GM19397 (cell line): ENCODE data around the gene HS6ST3.

ENCODE experiments used
- ATAC-seq: cut with Tn5 transposase; IDR thresholded peaks from one replicate; pipeline ENCODE4 v1.9.1; 2021; ENCODE audit warnings: mild to moderate bottlenecking, moderate library complexity; ENCODE audit not compliant: unreplicated experiment

Gene HS6ST3

DNA sequence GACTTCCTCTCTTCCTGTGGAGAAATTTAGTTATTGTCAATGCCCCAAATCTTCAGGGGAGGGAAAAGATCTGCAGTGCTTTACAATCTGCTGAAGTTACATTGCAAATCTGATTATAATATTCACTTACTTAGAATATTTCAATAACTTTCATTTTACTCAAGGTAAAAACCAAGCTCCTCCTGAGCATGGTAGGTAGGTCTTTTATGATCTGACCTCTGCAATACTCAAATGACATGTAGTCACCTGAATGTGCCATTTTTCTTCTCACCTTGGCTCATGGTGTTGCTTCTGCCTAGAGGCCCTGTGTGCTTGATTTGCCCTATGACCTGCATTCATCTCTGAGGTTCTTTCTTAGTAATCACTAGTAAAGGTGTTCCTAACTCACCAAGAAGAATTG lies 331.4 kb downstream of the HS6ST3 start:
- ATAC-seq, result no peak

DNA sequence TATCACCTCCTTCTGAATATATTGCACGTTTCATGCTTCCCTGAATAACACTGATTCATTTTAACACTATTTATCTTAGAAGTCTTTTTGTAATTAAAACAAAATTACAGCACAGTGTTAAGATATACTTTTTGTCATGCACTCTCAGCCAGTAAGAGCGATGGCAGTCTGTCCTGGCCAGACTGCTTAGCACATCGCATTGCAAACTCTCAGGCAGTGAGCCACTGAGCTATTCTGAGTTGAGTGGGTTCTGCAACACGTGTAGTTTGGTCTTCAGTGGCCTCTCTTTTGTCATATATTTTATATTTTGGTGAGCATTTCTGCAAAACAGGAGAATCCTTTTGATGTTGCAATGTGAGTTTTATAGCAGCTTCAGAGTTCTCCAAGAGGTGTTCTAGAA lies 332.1 kb downstream of the HS6ST3 start:
- no peak for ATAC-seq

DNA sequence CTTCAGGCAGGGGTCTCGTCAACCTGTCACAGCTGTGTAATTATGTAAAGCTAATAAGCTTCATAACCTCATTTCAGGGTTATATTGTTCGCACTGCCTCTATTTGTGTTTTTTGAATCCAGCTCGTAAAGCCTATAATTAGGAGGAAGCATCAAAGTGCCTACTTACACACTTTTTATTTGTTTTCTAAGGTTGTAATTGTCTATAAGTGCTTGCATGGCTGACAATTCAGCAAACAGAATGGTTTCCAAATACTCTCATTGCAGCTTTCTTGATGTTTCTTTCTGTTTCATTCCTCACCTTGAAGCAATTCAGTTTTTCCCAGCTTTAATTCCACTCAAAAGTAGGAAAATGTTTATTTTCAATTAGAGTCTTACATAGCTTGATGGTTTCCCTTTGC lies 336.3 kb downstream of the HS6ST3 start:
- no peak for ATAC-seq

DNA sequence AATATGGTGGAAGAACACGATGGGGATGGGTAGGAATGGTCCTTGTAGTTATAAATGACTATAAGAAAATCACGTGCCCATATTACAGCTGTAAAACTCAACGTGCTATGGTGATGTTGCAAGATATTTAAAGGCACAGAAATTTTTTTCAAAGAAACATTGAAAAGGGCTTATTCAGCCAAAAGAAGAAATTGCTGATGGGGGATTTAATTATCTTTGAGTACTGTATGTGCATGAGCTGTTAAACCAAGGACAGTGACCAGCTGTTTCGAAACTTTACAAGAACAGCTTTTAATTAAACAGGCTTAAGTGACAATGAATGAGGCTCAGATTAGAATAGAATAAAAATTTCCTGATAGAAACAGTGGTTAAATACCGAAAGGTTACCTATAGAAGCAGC lies 339.0 kb downstream of the HS6ST3 start:
- ATAC-seq, result no peak

DNA sequence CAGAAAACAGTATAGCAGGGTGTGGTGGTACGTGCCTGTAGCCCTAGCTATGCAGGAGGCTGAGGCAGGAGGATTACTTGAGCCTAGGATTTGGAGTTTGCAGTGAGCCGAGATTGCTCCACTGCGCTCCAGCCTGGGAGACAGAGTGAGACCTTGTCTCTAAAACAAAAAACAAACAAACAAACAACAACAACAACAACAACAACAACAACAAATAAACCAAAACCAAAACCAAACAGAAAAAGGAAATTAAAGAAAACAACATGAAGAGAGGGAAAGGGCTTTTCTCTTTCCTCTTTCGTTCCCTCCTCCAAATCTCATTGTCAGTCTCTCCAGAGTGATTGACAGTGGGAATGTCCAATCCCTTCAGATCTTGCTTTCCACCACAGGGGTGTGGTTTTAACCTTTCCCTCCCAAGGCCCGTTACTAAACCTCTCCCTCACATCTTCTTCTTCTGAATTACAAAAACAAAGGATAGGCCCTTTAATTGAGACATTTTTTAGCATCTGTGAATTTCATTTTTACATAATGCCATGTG lies 341.2 kb downstream of the HS6ST3 start:
- no peak for ATAC-seq

DNA sequence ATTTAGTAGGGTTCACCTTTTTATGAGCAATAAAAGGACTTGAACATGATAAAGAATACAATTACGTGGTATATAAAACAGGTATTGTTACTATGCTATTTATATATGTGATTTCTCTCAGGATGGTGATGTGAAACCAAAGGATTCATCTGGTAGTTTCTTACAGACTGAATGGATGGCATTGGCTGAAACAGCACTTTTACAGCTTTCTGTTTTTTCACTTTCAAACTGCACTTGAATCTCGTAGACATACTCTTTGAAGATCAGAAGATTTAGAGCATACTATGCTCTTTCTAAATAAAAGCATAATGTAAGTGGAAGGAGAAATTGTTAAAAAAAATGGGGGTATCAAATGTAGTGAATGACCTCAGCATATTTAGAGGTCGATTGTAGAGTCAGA lies 354.8 kb downstream of the HS6ST3 start:
- ATAC-seq, result no peak

DNA sequence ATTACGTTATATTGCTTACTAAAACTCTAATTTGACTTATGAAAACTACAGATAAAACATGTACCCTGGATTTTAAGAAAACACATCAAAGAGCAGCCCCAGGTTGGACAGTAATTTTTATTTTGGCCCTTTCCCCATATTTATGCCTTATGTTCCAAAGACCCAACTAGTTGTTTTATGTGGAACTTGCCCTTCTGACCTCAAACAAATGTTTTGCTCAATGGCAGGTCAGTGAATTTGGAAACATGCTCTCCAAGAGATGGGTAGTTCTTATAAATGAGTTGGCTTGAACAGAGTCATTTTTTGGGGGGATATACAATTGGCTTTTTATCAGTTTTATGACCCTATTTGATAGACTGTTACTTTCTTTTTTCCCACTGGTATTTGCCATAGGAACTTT lies 360.0 kb downstream of the HS6ST3 start:
- ATAC-seq, result no peak

DNA sequence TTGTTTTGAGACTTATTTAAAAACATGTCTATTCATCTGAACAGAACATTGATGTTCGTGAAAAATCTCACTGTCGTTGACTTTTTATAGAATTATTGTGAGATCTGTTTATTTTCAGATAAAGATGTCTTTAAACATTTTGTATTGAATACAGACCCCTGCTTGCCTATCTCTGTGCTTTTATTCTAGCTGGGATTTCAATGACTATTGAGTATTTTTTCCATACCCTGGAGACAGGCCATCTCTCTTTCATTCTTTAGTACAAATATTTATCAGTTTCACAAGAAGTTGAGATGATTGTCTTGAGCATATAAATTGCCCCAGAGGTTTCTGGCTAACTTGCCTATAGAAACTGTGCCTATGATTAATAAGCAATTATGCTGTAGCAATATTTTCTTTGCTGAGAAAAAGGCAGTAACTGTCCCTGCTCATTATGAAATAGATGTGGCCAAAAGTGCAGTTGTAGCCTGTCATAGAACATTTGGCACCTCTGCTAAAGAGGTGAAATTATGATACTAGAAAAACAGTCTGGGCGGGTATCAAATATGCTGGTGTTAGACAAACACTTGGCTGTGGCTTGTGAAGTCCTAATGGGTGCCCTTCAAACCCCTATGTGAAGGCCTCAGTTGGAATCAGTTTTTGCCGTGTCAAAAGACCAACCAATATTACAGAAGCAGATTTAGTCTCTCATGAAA lies 360.6 kb downstream of the HS6ST3 start:
- ATAC-seq, result no peak

DNA sequence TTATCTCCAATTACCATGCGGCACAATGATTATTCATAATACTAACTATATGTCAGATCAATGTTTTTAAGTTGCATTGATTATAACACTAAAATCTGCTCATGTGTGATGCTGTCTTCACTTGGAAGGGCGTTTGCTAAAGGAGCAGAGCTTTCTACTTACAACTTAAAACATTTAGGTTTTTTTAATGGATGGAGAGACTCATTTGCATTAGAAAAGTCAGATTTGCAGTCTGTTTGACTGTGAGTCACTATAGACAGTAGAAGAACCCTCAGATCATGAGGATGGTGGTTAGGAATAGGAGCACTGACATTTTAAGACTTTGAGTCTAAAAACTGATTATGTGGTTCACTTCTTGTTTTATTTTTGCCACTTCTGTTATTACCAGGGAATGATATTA lies 364.6 kb downstream of the HS6ST3 start:
- no peak for ATAC-seq

DNA sequence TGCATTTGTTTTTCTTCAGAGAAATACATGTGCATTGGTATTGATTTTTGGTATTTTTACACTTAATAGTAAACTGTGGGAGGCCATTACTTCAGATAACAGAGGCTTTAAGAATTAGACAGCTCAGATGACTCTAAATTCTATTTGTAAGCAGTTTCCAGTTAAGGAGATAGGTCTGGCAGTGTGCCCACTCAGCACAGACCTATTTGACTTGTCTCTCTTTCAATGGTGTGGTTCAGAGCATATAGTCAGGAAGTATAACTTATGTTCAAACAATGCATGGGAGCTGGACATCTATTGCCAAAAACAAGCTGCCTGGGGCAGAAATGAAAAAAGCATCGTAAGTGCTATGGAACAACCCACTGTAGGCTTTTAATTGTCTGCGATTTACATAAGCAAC lies 370.7 kb downstream of the HS6ST3 start:
- ATAC-seq, result no peak

DNA sequence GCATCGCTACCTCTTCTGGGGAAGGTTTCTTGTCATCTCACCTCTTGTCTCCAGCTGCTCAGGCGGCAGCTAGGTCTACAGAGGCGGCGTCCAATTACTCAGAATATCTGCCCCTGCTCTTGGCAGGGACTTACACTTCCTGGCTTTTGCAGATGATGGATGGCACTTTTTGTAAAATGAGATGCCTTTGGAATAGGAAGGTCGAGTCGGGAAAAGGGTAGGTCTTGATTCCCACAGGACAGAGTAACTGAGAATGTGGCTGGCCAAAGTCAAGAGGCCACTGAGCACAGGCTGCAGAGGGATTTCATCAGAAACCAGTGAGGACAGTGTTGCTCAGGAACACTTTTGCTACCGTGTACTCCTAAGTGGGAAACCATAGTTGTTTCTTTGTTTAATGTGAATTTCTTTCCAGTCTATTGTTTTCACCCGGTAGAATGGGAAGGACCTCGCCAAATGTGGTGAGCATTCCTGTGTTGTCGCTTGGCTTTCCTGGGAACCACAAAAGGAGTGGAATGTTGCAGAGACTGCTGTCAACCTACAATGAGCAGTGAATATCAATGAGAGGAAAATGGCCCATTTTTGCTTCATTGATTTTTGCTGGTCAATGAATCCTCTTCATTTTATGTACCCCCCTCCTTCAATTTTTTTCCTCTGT lies 383.7 kb downstream of the HS6ST3 start:
- ATAC-seq, result no peak

DNA sequence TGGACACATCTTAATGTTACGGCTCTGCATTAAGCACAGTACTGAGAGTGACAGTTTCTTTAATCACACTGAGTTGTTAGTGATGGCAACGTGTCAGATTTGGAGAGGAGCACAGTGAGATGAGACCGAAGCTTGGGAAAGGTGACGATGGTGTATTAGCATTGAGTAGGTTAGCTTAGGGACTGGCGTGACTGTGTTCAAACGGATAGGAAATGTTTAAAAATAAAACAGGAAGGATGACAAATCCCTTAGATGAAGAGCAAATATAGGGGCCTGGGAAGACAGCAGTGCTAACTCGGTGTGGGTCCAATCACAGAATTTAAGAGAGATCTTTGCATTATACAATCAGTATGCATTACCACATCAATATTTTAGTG lies 384.3 kb downstream of the HS6ST3 start:
- ATAC-seq, result no peak

DNA sequence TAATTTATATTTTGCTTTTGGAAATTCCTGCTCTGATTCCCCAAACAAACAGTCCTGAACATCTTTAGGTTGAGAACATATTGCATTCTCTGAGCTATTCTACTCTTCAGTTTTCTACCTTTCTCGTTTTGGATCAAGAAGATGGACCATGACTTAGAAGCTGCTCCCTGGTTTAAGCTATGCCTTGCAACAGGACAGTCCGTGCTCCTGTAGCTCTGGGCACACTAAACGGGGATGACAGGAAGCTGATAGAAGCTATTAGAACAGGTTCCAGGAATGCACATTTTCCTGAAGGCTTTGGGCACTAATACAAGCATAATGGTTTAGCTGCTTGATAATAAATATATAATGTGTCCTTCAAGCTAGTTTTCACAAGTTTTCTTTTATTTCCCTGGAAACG lies 385.2 kb downstream of the HS6ST3 start:
- ATAC-seq, result no peak

DNA sequence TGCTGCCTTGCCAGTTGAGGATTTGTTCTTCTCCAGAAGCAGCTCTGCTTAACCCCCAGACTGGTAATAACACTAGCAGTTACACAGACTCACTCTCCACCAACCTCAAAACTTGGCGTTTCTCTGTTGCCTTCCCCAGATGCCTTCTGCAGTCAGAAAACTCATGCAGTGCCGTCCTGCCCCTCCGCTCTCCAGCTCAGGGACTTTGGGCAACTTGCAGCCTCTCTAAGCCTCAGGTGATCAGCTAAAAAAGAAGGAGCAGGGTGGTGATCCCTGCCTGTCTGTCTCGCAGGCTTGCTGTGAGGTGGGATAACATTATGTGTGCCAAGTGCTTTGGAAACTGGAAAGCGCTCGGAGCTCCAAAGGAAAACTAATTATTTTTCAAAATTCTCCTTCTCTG lies 391.6 kb downstream of the HS6ST3 start:
- no peak for ATAC-seq

DNA sequence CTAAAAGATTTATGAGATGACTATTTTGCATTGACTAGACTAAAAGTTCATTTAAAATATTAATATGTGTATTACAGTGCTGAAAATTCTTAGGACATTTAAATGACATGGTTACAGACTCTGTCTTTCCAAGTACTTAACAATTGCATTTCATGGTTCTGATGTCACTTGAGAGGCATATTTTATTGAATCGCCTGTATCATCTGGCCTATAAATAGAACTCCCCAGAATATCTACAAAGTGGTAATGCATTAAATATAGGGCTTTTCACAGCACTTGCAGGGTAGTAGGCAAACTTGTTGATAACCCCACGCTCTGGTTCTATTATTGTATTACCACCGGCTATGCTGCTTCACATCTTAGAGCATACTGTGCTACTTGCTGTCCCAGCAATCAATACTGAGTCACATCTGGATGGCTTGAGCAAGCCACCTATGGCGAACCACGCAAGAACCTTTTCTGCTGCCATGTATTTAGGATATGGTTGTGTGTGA lies 400.6 kb downstream of the HS6ST3 start:
- no peak for ATAC-seq

DNA sequence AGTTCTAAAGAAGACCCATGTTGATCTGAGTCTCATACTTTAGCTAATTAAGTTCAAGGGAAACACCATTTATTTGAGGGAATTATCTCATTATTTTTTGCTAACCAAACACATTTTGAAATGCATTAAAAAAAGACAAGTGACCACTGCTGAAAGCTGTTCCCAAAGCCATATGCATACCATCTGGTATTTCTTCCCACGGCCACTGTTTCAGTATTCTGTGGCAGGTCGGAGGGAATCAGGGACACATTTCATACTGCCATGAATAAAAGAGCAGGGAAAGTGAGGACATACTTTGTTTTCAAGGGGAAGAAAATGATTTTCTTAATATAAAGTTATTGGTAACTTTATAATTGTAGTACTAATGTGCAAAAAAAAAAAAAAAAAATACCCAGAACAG lies 401.2 kb downstream of the HS6ST3 start:
- ATAC-seq, result no peak

DNA sequence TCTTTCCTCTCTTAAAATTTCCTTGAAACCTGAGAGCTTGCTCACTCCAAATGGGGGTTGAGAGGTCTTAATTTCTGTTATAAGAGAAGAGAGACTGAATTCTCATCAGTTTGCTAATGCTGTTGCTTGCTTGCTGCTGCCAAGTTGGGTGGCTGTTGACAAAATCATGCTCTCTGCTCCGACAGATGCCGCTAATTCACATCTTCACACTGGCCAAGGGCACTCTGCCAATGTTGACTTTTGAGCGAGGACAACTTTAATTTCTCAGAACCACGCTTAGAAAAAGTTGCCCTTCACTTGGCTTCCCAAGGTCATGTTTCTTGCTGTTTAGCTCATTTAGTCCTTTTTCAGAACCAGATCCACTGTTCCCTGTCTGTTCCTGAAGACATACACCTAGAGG lies 402.9 kb downstream of the HS6ST3 start:
- ATAC-seq, result no peak

DNA sequence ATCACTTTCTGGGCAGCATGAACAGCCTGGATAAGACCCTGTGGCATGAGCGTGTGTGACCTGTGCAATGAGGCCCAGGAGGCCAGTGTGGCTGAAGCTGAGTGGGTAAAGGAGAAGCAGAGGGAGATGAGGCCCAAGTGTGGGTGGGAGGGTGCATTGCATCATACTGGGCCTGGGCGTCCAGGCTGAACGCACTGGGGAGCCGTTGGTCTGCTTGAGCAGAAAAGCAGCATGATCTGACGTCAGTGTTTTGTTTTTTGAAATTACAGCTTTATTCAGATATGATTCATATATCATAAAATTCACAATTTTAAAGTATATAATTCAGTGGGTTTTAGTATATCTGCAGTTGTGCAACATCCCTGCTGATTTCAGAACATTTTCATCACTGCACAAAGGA lies 409.7 kb downstream of the HS6ST3 start:
- ATAC-seq, result no peak

DNA sequence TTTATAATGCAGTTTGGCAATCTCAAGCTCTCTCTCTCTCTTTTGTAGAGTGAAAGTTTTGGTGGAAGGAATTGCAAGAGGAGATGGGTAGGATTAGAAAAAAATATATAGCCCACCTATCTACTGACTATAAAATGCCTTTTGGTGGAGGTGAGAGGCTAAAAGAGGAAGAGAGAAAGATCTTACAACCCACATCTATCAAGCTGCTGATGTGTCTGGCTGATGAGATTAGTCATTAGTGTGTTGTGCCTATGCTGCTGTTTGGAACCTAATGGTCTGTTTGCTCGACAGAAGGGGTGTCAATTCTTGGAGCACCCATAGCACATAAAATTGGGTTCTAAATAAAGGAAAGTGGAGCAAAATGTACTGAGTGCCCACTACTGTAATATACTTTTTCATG lies 411.0 kb downstream of the HS6ST3 start:
- no peak for ATAC-seq

DNA sequence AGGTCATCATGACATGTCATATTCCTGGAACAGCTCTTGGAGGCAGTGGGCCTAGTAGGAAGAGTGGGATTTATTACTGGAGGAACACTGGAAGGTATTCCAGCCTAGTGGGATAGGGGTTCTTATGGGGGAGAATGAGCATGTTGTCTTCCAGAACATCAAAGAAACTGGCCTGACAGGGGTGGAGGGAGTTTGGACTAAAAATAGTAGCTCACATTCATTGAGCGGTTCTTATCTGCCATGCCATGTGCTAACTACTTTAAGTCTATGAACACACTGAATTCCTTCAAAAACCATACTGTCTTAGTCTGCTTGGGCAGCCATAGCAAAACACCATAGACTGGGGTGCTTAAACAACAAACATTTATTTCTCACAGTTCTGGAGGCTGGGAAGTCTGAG lies 413.6 kb downstream of the HS6ST3 start:
- no peak for ATAC-seq

DNA sequence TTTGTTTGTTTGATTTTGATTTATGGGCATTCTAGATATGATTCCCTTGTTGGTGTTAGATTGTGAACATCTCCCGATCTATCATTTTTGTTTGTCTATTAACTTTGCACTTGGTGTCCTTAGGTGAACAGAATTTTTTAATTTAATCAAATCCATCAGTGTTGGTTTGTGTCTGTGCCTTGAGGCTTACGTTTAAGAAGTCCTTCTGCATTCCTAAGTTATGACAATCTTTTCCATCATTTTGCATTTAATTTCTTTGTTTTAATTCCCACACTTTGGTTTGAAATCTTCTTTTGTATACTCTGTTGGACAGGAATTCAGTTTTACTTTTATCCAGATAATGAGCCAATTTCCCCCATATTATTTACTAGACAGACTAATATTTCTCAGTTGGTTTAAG lies 421.7 kb downstream of the HS6ST3 start:
- ATAC-seq, result no peak

DNA sequence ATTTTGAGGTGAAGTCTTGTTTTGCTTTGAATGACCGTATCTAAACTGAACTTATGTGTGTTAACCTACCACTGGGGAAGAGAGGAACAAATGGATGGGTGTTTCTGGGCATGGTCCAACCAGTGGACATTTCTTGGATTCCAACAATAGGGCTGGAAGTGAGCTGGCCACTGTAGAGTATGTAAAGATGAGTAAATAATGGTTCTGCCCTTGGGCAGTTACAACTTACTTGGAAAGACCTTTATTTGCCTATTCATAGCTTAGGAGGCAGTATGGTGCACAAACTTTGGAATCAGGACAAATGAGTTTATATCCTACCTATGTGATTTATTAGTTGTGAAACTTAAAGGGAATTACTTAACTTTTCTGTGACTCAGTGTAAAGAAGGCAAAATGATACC lies 429.5 kb downstream of the HS6ST3 start:
- no peak for ATAC-seq
